K562 (cell line): ENCODE measurements around the gene MOK. TPM values are rescaled to one million over a fixed set of nuclear protein-coding genes. Genes with fewer than 3 reads are reported as not detected.
A peak's percentile ranks its signal among the peaks of the same experiment; 100 is the strongest.

ENCODE experiments used
- ATF1 ChIP-seq, 2 experiments: fragments of 450-650 bp in 1 of 2; IDR thresholded peaks; 2 replicates each; pipeline ENCODE4 v1.6.1; 2016; ENCODE audit warnings: missing compliant biosample characterization in 1 of 2, missing genetic modification characterization in 1 of 2
- CGGBP1 ChIP-seq: fragments of 250-450 bp; sonication (Bioruptor Pico); IDR thresholded peaks from 2 replicates; pipeline ENCODE4 v1.9.0; 2021; ENCODE audit warnings: mild to moderate bottlenecking
- ETV5 ChIP-seq: sonication (generic); formaldehyde crosslinking; IDR thresholded peaks from 2 replicates; pipeline ENCODE4 v1.4.0; 2020; ENCODE audit warnings: low read depth, mild to moderate bottlenecking, missing genetic modification reagents
- IRF1 ChIP-seq: sonication (generic); formaldehyde crosslinking; IDR thresholded peaks from 2 replicates; pipeline ENCODE4 v1.8.0; 2022; ENCODE audit warnings: missing genetic modification reagents, mild to moderate bottlenecking, borderline replicate concordance
- NR2C2 ChIP-seq, 2 experiments: fragments of 200-800 bp in 1 of 2; sonication (Bioruptor generic) in 1 of 2; sonication (generic) in 1 of 2; formaldehyde crosslinking in 1 of 2; IDR thresholded peaks; 2 replicates each; pipeline versions ENCODE4 v1.6.1 to v1.8.0; 2016 to 2022; ENCODE audit warnings: mild to moderate bottlenecking in 1 of 2, missing compliant biosample characterization in 1 of 2, missing genetic modification characterization in 1 of 2, missing genetic modification reagents in 1 of 2
- PHB2 ChIP-seq: fragments of 450-650 bp; IDR thresholded peaks from 2 replicates; pipeline ENCODE4 v1.6.1; 2017; ENCODE audit warnings: low read depth
- PML ChIP-seq: IDR thresholded peaks from 2 replicates; pipeline ENCODE4 v1.6.1; 2012; ENCODE audit warnings: low read length, inconsistent platforms
- RHOXF2B ChIP-seq: fragments of 250-450 bp; sonication (Bioruptor Pico); conservative IDR thresholded peaks from 2 replicates; pipeline ENCODE4 v1.5.1; 2021
- SUPT5H ChIP-seq: fragments of 450-650 bp; IDR thresholded peaks from 2 replicates; pipeline ENCODE4 v1.6.1; 2016
- TCFL5 ChIP-seq: fragments of 250-450 bp; sonication (Bioruptor Pico); conservative IDR thresholded peaks from 2 replicates; pipeline ENCODE4 v1.6.1; 2021; ENCODE audit warnings: mild to moderate bottlenecking, moderate library complexity, matching md5 sums
- TFAM ChIP-seq: fragments of 250-450 bp; sonication (Bioruptor Pico); conservative IDR thresholded peaks from 2 replicates; pipeline ENCODE4 v1.5.0; 2021; ENCODE audit warnings: mild to moderate bottlenecking, moderate library complexity
- ZFP36 ChIP-seq: fragments of 150-350 bp; IDR thresholded peaks from 2 replicates; pipeline ENCODE4 v1.6.1; 2018; ENCODE audit warnings: low read length, low read depth; ENCODE audit not compliant: partially characterized antibody
- polyA plus RNA-seq, 8 experiments: library from polyadenylated mRNA; depleted of rRNA in 4 of 8; stranded (reverse) in 5 of 8; unstranded in 3 of 8; fragments of >200 nt; fragmentation: Nextera tagmentation in 2 of 8; fragmentation: Illumina TruSeq in 1 of 8; extraction: Ambion mirVana in 2 of 8; extraction: Trizol in 1 of 8; gene quantifications; 2 replicates each; pipeline versions ENCODE4 v1.2.1 to v1.2.3, GENCODE V29; 2011 to 2014; ENCODE audit warnings: inconsistent platforms in 1 of 8, missing spikeins in 1 of 8
- total RNA-seq, 7 experiments: library from RNA; depleted of rRNA in 6 of 7; stranded (reverse); fragments of >200 nt in 6 of 7; fragmentation: Illumina TruSeq in 2 of 7; extraction: Trizol in 2 of 7; gene quantifications; 2 replicates each; pipeline versions ENCODE4 v1.2.1 to v1.2.3, GENCODE V29; 2011 to 2021; ENCODE audit warnings: low replicate concordance in 1 of 7

The MOK gene
- total and polyA plus RNA-seq, 9 of the 15 experiments (the other 6 are each of a cell fraction or from before 2014, with no cell fraction given): 1.3 to 8.4 (median 5.3) TPM

DNA sequence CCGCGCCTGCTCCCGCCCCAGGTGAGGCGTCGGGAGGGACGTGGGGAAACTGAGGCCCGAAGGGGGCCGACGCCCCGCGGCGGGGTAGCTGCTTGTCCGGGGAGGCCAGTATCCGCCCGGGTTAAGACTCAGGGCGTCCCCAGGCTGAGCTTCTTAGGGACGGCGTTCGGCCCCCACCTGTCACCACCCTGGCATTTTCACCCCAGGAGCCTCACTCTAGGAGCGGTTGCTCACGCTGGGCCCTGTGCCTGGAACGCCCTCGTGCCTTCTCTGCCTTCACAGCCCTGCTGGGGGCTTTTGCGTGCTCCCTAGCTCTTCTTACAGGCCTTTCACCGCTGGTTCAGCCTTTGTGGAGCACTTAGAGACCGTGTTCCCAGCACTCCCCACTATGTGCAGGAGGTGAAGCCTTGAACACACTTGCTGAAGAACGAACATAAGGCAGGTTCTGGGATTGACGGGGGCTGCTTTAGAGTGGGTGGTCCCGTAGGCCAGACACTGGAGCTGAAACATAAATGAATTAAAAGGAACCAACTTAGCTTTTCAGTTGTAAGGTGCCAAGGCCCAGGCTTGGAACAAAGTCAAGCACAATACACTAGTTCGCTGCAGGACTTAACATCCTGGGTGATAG lies 15.2 kb upstream of the MOK start (continued):
- TF ChIP-seq IRF1: no peak
- TF ChIP-seq ETV5 (CRISPR knock-in tag): no peak
- TF ChIP-seq SUPT5H: no peak
- TF ChIP-seq ATF1 (CRISPR knock-in tag; IDR thresholded peaks at IDR 0.05): no peak
- no peak for TF ChIP-seq ATF1 (tag; IDR thresholded peaks at IDR 0.05)
- no peak for TF ChIP-seq CGGBP1
- TF ChIP-seq ZFP36: no peak
- TF ChIP-seq TFAM: no peak
- TF ChIP-seq RHOXF2B (CRISPR knock-in tag): no peak
- no peak for TF ChIP-seq TCFL5 (CRISPR knock-in tag)
- no peak for TF ChIP-seq PHB2
- TF ChIP-seq PML: no peak
- no peak for TF ChIP-seq NR2C2 (CRISPR knock-in tag; IDR thresholded peaks at IDR 0.05)
- TF ChIP-seq NR2C2 (tag; IDR thresholded peaks at IDR 0.05): 0 out of 2 replicates have a peak, but pooled peaks have one; percentile 24
